ENCODE measurements around the gene RGS6.

RGS6 gene

DNA sequence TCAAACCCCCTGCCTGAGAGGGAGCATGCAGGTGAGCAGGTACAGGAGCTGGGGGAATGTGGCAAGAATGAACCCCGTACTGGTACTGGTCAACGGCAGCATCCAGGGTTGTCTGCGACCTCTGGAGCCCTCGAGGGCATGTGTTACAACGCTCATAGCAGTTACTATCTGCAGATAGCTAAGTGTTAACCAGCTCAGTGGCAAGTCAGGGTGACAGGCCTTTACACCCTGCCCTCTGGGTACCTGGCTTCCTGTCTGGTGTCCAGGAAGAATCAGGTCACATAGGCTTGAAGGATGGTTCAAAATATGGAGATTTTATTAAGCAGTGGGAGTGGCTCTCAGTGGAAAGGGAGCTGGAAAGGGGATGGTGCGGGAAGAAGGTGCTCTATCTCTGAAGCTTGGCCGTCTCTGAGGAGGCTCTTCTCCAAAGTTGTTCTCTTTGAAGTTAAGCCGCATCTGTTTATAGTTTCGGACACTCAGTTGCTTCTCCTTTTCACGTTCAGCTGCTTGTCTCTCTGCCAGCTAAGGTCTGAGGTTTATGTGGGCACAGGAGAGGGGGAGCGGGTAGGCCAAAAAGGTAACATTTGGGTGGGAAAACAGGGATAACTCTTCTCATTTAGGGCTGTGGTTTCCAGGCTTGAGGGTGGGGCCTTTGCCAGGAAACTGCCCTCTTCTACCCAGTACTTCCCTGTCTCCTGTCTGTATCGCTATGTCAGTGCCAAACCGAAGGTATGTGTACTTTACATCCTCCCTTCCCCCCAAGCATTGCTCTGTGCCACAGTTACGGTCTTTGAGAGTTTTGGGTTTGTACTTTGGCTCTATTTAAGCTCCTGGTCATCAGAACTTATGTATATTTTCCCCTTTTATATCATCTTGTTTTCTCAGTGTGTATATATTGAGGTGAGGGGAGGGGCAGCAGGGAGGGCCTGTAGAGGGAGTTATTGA lies 305.8 kb downstream of the RGS6 start:
- Histone ChIP-seq H3K4me3 (replicated peaks; ENCODE audit: low read depth, low read length) (no peak overlapping the region), H3K36me3 (ENCODE audit: control insufficient read depth, insufficient read depth, low read length) (no peaks in the 10 kb centered on the region), H3K27me3 (replicated peaks; ENCODE audit: control insufficient read depth, insufficient read depth, low read length) (no peaks in the 10 kb centered on the region)
- TF ChIP-seq, protein P1, sequence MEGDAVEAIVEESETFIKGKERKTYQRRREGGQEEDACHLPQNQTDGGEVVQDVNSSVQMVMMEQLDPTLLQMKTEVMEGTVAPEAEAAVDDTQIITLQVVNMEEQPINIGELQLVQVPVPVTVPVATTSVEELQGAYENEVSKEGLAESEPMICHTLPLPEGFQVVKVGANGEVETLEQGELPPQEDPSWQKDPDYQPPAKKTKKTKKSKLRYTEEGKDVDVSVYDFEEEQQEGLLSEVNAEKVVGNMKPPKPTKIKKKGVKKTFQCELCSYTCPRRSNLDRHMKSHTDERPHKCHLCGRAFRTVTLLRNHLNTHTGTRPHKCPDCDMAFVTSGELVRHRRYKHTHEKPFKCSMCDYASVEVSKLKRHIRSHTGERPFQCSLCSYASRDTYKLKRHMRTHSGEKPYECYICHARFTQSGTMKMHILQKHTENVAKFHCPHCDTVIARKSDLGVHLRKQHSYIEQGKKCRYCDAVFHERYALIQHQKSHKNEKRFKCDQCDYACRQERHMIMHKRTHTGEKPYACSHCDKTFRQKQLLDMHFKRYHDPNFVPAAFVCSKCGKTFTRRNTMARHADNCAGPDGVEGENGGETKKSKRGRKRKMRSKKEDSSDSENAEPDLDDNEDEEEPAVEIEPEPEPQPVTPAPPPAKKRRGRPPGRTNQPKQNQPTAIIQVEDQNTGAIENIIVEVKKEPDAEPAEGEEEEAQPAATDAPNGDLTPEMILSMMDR (IDR thresholded peaks at IDR 0.05; ENCODE audit: insufficient read depth, low read length, poor library complexity, severe bottlenecking): no peak
- peak; percentile 8 for DNase-seq (ENCODE audit: extremely low read depth, insufficient read length)

DNA sequence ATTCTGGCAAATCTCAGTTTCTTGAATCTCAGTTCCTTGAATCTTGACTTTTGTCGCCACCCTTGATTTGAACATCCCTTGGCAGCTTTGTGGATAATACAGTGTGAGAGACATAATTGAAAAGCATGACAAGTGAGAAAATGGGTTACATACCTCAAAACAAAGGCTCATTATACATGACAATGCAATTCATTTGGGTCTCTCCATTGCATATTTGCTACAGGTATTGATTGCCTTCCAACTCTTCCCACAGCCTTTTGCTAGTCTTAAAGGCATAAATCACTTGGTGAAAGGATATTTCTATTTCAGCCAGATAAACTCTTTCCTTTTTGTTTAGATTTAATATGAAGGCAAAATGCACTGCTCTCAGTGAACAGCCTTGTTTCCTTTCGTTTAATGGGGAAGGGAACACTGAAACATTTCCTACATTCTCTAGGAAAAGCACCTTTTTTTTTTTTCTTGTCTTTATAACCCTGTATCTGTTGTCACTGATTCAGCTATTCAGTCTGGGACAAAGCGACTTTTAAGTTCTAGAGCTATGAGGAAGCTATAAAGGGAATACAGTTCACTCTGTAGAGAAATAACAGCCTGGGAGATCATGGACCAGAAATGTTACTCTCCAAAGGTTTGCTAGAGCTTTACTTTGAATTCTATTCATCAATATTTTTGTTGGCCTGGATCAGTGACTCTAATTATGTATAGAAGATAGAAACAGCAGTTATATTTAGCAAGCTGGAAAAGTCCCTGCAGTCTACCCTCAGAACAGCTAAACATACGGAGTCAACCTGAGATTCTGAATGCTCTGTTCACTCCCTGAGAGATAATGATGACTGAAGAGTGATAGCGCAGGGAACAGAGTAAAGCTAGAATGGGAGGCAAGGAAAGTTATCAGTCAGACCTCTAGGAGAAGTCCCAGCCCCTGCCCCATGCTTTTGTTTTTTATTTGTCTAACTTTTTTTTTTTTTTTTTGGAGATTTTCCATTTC lies 311.4 kb downstream of the RGS6 start:
- TF ChIP-seq, protein P1 (IDR thresholded peaks at IDR 0.05; ENCODE audit: insufficient read depth, low read length, poor library complexity, severe bottlenecking): no peak
- no peak overlapping the region for H3K4me3 ChIP-seq (replicated peaks; ENCODE audit: low read depth, low read length)
- H3K36me3 ChIP-seq (ENCODE audit: control insufficient read depth, insufficient read depth, low read length): no peaks in the 10 kb centered on the region
- no peaks in the 10 kb centered on the region for H3K27me3 ChIP-seq (replicated peaks; ENCODE audit: control insufficient read depth, insufficient read depth, low read length)
- no peak for DNase-seq (ENCODE audit: extremely low read depth, insufficient read length)

DNA sequence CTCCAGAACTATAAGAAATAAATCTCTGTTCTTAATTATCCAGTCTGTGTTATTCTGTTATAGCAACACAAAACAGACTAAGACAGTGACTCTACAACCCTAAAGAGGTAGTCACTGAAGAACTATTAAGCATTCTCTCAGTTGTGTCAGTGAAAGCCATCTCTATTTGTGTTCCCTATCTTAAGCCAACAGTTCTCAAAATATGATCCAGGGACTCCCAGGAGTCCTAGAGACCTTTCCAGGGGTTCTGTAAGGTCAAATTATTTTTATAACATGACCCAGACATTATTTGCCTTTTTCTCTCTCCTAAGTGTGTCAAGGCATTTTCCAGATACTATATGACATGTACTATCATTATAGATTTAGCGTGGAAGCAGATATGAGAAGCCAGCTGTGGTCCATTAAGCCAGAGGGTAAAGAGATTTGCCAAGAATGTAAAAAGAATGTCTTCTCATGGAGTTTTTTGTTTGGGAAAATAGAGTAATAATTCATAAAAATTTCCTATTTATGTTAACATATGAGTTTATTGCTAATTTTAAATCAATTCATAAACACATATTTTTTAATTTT lies 315.8 kb downstream of the RGS6 start:
- DNase-seq (ENCODE audit: extremely low read depth, insufficient read length): no peak
- TF ChIP-seq, protein P1 (IDR thresholded peaks at IDR 0.05; ENCODE audit: insufficient read depth, low read length, poor library complexity, severe bottlenecking): no peak
- no peaks in the 10 kb centered on the region for H3K36me3 ChIP-seq (ENCODE audit: control insufficient read depth, insufficient read depth, low read length)

DNA sequence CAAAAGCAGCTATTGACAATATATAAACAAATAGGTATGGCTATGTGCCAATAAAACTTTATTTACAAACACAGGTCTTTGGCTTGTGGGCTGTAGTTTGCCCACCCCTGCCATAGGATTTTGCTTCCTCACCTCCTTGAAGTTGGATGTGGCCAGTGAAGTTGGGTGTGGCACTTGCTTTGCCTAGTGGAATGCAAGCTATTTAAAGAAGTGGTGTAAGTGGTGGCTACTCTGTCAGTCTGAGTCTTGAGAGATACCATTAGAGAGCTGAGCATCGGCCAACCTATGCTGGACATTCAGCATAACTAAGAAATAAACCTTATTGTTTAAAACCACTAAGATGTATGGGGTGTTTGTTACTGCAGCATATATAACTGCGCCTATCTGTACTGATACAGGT lies 321.3 kb downstream of the RGS6 start:
- Histone ChIP-seq H3K4me3 (replicated peaks; ENCODE audit: low read depth, low read length) (no peak overlapping the region), H3K27me3 (replicated peaks; ENCODE audit: control insufficient read depth, insufficient read depth, low read length) (no peaks in the 10 kb centered on the region), H3K36me3 (ENCODE audit: control insufficient read depth, insufficient read depth, low read length) (no peaks in the 10 kb centered on the region)
- TF ChIP-seq, protein P1 (IDR thresholded peaks at IDR 0.05; ENCODE audit: insufficient read depth, low read length, poor library complexity, severe bottlenecking): no peak
- no peak for DNase-seq (ENCODE audit: extremely low read depth, insufficient read length)

More for the DNA sequence above, 315.8 kb downstream of the RGS6 start:
- no peaks in the 10 kb centered on the region for H3K27me3 ChIP-seq (replicated peaks; ENCODE audit: control insufficient read depth, insufficient read depth, low read length)
- H3K4me3 ChIP-seq (replicated peaks; ENCODE audit: low read depth, low read length): no peak overlapping the region

DNA sequence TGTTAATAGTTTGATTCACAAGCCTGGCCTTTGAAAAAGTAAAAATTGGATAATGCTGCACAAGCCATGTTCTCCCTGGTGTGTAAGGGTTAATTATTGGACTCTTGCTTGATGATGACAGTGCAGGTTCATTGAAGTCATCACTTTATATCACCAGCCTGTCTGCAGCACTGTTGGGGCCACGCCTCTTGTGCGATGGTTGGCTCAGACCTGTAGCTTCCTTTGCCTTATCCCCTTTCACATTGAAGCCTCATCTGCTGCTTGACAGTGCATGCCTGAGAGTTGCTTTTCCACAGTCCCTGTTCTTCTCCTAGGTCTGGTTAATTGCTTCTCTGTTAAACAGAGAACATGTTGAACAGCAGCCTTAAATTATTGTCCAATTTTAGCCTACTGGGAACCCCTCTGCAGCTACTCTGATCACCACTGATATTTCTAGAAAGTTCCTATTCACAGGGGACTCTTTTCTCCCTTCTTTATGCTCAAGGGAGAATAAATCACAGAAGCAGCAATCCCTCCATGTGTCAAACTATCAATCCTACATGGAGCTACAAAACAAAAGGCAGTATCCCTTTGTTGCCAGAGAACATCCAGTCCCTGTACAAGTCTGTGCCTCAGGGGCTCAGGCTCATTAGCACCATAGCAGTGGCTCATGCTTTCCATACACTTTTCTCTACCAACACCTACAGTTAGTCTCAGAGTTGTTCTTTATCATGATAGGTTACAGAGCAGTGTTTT lies 322.1 kb downstream of the RGS6 start:
- no peaks in the 10 kb centered on the region for H3K36me3 ChIP-seq (ENCODE audit: control insufficient read depth, insufficient read depth, low read length)
- DNase-seq (ENCODE audit: extremely low read depth, insufficient read length): no peak

More for the DNA sequence above, 322.1 kb downstream of the RGS6 start:
- Histone ChIP-seq H3K27me3 (replicated peaks; ENCODE audit: control insufficient read depth, insufficient read depth, low read length) (no peaks in the 10 kb centered on the region), H3K4me3 (replicated peaks; ENCODE audit: low read depth, low read length) (no peak overlapping the region)
- TF ChIP-seq, protein P1 (IDR thresholded peaks at IDR 0.05; ENCODE audit: insufficient read depth, low read length, poor library complexity, severe bottlenecking): no peak
